Activated CD4-positive, CD25-positive, alpha-beta regulatory T cell treated with anti-CD3 and anti-CD28 coated beads, Interleukin-2, amount 50 U/mL, for 24 hours (primary cell): ENCODE results near the gene BSN.
A peak's percentile ranks its signal among the peaks of the same experiment; 100 is the strongest.
"Not testable (repeated sequence)": the region's sequence is repeated elsewhere in the genome, so short reads cannot be mapped to it uniquely, and the experiment has no call there.

Experiments
- ATAC-seq, 2 donors: fragments of 150-1000 bp; cut with Tn5 transposase; one replicate each; pipeline ENCODE4 v1.10.0; 2021; ENCODE audit warnings: mild to moderate bottlenecking in 1 of 2, moderate library complexity in 1 of 2

Gene BSN

DNA sequence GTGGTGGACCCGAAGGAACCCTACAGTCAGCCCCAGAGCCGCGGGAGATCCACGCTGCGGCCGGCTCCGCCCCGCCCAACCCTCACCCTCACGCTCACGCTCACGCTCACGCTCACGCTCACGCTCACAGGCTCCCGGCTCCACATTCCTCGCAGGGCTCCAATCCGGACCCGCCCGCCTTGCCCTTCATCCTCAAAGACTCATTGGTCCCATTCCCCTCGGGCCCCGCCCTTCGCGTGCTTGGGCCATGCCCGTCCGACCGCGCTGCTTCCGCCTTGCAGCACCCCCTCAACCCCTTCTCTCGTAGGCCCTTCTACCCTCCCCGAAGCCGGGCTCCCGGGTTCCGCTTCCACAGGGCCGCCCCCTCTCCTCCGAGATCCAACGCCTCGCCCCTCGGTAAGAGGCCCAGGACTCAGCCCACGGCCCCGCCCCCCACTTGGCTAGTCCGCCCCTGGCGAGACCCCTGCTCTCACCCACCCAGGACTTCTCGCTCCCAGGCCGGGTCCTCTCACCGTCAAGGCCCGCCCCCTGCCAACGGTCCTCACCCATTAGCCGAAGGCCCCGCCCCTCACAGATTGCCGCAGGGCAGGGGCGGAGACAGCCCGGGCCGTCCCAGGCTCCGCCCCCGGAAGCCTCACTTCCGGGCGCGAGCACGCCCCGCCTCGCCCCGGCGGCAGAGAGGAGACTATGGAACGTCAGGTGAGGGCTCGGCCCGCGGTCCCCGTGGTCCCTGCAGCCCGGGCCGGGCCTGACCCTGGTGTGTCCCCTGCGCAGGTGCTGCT lies 119.6 kb downstream of the BSN start, which contains the start of gene APEH:
Gene APEH, plus strand, starts transcription at position 637 of the 782 bp plus-strand sequence. Its CDS starts 51 bp downstream, at position 688.
- ATAC-seq, result peak; percentile 90 to 92

DNA sequence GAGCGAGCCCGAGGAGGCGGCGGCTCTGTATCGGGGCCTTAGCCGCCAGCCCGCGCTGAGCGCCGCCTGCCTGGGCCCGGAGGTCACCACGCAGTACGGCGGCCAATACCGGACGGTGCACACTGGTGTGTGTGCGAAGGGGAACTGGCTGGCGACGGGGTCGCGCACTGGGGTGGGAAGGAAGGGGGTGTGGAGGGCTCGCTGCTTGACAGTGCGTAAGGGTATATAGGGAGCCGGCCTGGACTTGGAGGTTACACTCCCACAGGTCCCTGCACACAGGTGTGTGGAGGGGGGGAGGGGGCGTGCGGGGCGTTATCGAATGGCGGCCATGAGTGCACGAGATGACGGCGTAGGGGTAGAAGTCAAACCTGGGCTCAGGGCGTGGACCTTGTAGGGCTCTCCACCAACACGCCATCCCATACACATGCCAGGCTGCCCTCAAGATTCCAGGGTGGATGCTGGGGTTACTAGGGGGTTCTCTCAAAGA lies 120.3 kb downstream of the BSN start:
- ATAC-seq, result peak; percentile 1 to 2

- no peak for ATAC-seq
These were observed 121.6 kb downstream of the BSN start for GRCh38 chr3:49675912-49676311.

- ATAC-seq, result no peak
These were observed 126.4 kb downstream of the BSN start for GRCh38 chr3:49680493-49681231.

DNA sequence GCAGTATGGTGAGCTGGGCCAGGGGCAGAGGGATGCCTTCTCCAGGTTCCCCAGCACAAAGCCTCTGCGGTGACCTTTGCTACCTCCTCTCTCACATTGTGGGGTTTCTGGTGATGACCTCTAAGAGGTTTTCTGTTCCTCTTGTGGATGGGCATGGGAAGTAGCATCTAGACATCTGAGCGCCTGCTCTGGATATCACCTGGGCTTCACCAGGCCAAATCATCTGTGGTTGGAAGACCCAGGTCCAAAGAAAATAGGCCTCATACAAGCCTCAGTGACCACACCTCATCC lies 126.9 kb downstream of the BSN start:
- ATAC-seq, result no peak

DNA sequence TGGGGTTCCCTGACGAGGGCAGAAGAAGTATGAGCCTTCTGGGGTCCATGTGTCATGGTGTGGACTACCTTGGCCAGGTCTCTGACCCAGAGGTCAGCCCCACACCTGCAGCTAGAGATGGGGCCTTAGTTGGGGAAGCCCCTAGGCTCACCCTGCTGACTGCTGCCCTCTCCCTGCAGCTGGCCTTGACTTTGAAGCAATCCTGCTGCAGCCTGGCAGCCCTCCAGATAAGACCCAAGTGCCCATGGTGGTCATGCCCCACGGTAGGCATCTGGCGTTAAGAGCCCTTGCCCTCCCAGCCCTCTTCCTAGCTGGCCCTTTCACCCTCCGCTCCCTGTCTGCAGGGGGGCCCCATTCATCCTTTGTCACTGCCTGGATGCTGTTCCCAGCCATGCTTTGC lies 127.3 kb downstream of the BSN start:
- no peak for ATAC-seq

- ATAC-seq, result no peak
These were observed 128.9 kb downstream of the BSN start for GRCh38 chr3:49683162-49683561.

DNA sequence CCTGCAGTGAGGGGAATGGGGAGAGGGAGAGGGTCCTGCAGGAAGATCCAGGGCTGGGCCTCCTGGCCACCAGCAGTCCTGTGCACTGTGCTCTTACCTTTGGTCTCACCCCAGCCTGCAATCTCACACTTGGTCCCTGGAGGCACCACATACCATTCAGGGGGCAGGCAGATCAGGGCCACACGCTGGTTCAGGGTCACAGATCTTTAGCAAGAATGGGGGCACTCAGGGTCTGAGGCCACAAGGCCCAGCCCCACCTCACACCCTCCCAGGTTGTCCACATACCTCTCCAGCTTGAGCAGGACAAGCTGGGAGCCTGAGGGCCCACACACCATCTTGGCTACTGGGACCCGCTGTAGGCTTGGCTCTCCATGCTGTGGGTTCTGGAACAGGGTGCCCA lies 130.2 kb downstream of the BSN start:
- not testable (repeated sequence) for ATAC-seq

- ATAC-seq, result not testable (repeated sequence)
These were observed 130.8 kb downstream of the BSN start for GRCh38 chr3:49685103-49685502.

DNA sequence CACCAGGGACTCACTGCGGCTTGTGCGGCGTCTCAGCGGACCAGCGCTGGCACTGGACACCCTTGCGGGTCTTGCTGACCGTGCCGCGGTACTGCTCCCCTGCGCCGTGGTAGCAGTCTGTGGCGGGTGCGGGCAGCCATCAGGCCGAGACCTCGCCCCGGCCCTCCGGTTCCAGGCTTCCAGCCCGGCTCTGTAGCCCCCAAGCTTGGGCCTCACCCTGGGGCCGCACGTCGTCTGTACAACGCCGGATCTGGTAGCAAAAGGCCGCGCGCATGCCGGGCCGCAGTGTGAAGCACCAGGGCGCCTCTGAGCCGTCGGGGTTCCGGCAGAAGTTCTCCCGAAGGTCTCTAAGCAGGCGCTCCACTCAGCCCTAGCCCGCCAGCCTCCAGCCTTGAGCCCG lies 131.6 kb downstream of the BSN start:
- peak in 1 of 2 donors; percentile 2 for ATAC-seq

- peak; percentile 12 to 15 for ATAC-seq
These were observed 132.1 kb downstream of the BSN start for GRCh38 chr3:49686346-49686745.

GRCh38 chr3:49686769-49687423 lies 132.6 kb downstream of the BSN start:
- peak; percentile 19 to 26 for ATAC-seq

- ATAC-seq, result not testable (repeated sequence)
These were observed 133.1 kb downstream of the BSN start for GRCh38 chr3:49687424-49687795.

- not testable (repeated sequence) for ATAC-seq
These were observed 134.2 kb downstream of the BSN start for GRCh38 chr3:49688338-49689045.

GRCh38 chr3:49689046-49689907 lies 135.0 kb downstream of the BSN start, which contains the start of the genes MST1 and RNF123:
Gene MST1, minus strand, starts transcription at chr3:49689474. Its CDS starts 783 bp downstream, at chr3:49688691.
Gene RNF123, plus strand, starts transcription at chr3:49689557. Its CDS starts 1,609 bp downstream, at chr3:49691166.
- ATAC-seq, result peak; percentile 73 to 81

- not testable (repeated sequence) for ATAC-seq
These were observed 135.8 kb downstream of the BSN start for GRCh38 chr3:49689908-49690624.

DNA sequence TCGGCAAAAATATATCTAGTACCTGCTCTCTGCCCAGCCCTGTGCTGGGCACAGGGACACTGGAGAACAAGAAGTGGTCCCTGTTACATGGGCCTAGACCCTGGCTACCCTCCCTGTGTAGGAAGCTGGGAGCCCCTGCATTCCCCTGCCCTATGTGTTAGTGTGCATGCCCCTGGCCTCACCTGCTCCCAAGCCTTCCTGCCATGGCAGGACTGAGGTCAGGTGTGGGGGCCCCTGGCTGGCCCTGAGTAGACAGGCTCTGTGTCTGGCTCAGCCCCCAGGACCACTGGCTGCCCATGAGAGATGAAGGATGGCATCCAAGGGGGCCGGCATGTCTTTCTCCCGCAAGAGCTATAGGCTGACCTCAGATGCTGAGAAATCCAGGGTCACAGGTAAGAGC lies 136.6 kb downstream of the BSN start:
- not testable (repeated sequence) for ATAC-seq

DNA sequence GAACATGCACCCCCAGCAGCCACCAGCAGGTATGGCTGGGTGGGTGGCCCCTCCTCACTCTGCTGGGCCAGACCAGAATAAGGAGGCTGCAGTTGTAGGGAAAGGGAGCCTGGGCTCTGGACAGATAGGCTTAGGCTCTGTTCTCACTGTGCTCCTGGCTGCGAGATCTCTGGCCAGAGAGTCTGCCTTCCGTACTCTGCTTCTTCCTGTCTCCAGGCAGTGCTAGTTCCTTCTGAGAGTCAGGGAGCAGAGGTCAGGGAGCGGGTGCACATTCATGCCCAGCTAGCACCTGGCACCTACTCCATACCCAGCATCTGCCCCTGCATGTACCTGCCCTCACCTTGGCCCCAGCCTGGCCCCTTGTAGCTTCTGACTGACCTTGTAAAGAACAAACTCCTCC lies 137.2 kb downstream of the BSN start:
- not testable (repeated sequence) for ATAC-seq

DNA sequence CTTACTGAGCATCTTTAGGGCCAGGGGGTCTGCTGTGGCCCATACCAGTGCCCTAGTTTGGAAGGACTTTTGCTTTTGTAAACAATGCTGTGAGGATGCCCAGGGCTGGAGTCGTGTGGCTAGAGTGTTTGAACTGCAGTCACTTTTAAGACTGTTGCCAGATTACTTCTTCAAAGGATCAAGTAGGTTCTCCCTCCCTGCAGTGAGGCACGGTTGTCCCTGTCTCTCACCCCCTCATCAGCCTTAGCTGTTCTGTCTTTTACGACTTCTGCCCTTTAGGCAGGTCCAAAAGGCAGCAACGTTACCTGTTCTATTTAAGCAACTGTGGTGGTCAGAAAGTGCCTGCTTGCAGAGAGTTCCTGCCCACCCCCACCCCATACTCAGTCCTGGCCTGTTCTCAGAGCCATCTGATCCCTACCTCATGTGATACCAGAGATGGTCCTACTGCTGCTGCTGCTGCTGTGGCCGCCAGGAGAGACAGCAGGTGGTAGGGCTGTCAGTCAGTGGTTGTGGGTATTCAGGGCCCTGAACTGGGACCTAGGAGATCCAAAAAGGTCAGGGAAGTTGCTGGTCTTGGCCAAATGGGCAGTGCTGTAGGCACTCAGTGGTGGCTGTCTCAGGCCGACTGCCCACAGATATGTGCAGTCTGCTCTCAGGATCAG lies 140.3 kb downstream of the BSN start:
- not testable (repeated sequence) for ATAC-seq

- ATAC-seq, result not testable (repeated sequence)
These were observed 141.2 kb downstream of the BSN start for GRCh38 chr3:49695350-49696015.
